ENCODE data around the gene PANX2. TPM values are rescaled to one million over a fixed set of nuclear protein-coding genes. Genes with fewer than 3 reads are reported as not detected.

PANX2 gene
- total and polyA plus RNA-seq, 2 of the 4 experiments (the other 2 are of a cell fraction), result 0.18 to 1.7 TPM

DNA sequence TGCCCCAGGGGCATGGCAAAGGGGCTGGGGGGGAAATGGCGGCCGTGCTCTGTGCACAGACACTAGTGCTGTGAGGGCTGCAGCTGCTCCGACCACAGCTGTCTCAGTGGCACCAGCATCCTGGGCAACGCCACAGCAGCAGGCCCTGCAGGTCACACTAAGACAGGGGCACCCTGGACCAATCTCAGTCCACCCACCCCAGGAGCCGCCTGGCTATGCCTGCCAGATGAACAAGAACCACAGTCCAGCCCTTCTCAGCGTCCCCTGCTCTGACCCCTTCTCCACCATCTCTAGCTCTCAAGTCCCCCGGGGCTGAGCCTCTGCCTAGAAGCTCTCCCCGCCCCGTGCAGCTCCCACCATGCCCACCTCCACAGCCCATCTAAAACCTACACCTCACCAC is 57.8 kb downstream of the PANX2 start:
- H4K5ac ChIP-seq (ENCODE audit: low read depth, low read length), result no peak overlapping the region
- no peak overlapping the region for H3K56ac ChIP-seq (ENCODE audit: extremely low read depth, insufficient read depth, low read length)
- WGBS, 2 experiments (ENCODE audit: extremely low coverage in 2 of 2, insufficient read length in 1 of 2), result 97% methylated on average over 6 of the region's 9 CpGs; no CpG with 5 or more reads in 1 of the 2 experiments
- no peak for ATAC-seq (ENCODE audit: low read depth)
- H3K27me3 ChIP-seq (ENCODE audit: control insufficient read depth, insufficient read depth, low read length), result no peaks in the 10 kb centered on the region
- no peak for DNase-seq
- no peak overlapping the region for H2BK20ac ChIP-seq (ENCODE audit: low read depth, low read length)
- peaks cover under 1% of the 10 kb centered on the region; the same call in 1 of the 2 replicates for H4K20me1 ChIP-seq (ENCODE audit: insufficient read depth, low read length)
- no peak overlapping the region for H3K4ac ChIP-seq (ENCODE audit: low read depth, low read length)
- ChIA-PET POLR2A (ENCODE audit: unreplicated experiment) (no interaction called here), CTCF (interaction anchor here (1.6 kb wide), 1 partner anchor 12 kb away, joined by 4 read pairs; no protein-coding TSS in a partner anchor)
- H3K79me1 ChIP-seq (ENCODE audit: low read depth in 1 of 2, low read length in 2 of 2), result peaks cover 0 to 19% of the 10 kb centered on the region in 2 experiments; a peak in 2 of 4 replicates
- H3K9me1 ChIP-seq (ENCODE audit: insufficient read depth, low read length), result no peaks in the 10 kb centered on the region
- in situ Hi-C loops (cut with MboI; ENCODE audit: low sequenced_read_pairs), result no loop called here
- intact Hi-C loops (cut with micrococcal nuclease), result no loop called here
- H3K14ac ChIP-seq (replicated peaks; ENCODE audit: low read depth, low read length), result no peak overlapping the region
- no peak overlapping the region for H4K91ac ChIP-seq (ENCODE audit: insufficient read depth, low read depth, low read length)
- no peak for TF ChIP-seq MAZ (IDR thresholded peaks at IDR 0.05; ENCODE audit: borderline replicate concordance, low read depth, low read length)
- TF ChIP-seq FOS (IDR thresholded peaks at IDR 0.05; ENCODE audit: low read depth, low read length), result no peak
- TF ChIP-seq MXI1 (IDR thresholded peaks at IDR 0.05; ENCODE audit: borderline replicate concordance, low read depth, low read length), result no peak
- TF ChIP-seq, protein P1, sequence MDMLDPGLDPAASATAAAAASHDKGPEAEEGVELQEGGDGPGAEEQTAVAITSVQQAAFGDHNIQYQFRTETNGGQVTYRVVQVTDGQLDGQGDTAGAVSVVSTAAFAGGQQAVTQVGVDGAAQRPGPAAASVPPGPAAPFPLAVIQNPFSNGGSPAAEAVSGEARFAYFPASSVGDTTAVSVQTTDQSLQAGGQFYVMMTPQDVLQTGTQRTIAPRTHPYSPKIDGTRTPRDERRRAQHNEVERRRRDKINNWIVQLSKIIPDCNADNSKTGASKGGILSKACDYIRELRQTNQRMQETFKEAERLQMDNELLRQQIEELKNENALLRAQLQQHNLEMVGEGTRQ (IDR thresholded peaks at IDR 0.05; ENCODE audit: low read depth, low read length), result no peak
- TF ChIP-seq RFX5 (IDR thresholded peaks at IDR 0.05; ENCODE audit: low read depth, low read length), result no peak
- TF ChIP-seq BHLHE40 (IDR thresholded peaks at IDR 0.05; ENCODE audit: low read depth, low read length), result no peak
- TF ChIP-seq, protein P2, sequence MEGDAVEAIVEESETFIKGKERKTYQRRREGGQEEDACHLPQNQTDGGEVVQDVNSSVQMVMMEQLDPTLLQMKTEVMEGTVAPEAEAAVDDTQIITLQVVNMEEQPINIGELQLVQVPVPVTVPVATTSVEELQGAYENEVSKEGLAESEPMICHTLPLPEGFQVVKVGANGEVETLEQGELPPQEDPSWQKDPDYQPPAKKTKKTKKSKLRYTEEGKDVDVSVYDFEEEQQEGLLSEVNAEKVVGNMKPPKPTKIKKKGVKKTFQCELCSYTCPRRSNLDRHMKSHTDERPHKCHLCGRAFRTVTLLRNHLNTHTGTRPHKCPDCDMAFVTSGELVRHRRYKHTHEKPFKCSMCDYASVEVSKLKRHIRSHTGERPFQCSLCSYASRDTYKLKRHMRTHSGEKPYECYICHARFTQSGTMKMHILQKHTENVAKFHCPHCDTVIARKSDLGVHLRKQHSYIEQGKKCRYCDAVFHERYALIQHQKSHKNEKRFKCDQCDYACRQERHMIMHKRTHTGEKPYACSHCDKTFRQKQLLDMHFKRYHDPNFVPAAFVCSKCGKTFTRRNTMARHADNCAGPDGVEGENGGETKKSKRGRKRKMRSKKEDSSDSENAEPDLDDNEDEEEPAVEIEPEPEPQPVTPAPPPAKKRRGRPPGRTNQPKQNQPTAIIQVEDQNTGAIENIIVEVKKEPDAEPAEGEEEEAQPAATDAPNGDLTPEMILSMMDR (conservative IDR thresholded peaks at IDR 0.05; ENCODE audit: low read depth, low read length), result no peak
- TF ChIP-seq CHD1 (IDR thresholded peaks at IDR 0.05; ENCODE audit: low read depth, low read length), result no peak
- no peak for TF ChIP-seq NFE2L2 (IDR thresholded peaks at IDR 0.05; ENCODE audit: low read depth, low read length)
- TF ChIP-seq SMC3 (IDR thresholded peaks at IDR 0.05; ENCODE audit: low read depth, low read length), result no peak
- no peak for TF ChIP-seq POLR2A (IDR thresholded peaks at IDR 0.05; ENCODE audit: low read depth, low read length)
- TF ChIP-seq MAFK (IDR thresholded peaks at IDR 0.05; ENCODE audit: low read depth, low read length), result no peak
- TF ChIP-seq, protein P3, sequence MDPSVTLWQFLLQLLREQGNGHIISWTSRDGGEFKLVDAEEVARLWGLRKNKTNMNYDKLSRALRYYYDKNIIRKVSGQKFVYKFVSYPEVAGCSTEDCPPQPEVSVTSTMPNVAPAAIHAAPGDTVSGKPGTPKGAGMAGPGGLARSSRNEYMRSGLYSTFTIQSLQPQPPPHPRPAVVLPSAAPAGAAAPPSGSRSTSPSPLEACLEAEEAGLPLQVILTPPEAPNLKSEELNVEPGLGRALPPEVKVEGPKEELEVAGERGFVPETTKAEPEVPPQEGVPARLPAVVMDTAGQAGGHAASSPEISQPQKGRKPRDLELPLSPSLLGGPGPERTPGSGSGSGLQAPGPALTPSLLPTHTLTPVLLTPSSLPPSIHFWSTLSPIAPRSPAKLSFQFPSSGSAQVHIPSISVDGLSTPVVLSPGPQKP (IDR thresholded peaks at IDR 0.05; ENCODE audit: borderline replicate concordance, low read depth, low read length), result no peak
- no peak for TF ChIP-seq RAD21 (IDR thresholded peaks at IDR 0.05; ENCODE audit: low read length)
- TF ChIP-seq RCOR1 (IDR thresholded peaks at IDR 0.05; ENCODE audit: insufficient replicate concordance, low read length), result no peak
- TF ChIP-seq CEBPB (IDR thresholded peaks at IDR 0.05; ENCODE audit: low read depth, low read length), result no peak
- no peak overlapping the region for H3K23ac ChIP-seq (ENCODE audit: low read depth, low read length)
- H3K9me3 ChIP-seq (ENCODE audit: control insufficient read depth, insufficient read depth, low read length), result no peaks in the 10 kb centered on the region
- H2BK5ac ChIP-seq (ENCODE audit: low read depth, low read length, poor library complexity, severe bottlenecking), result no peak overlapping the region
- no peak overlapping the region for H4K8ac ChIP-seq (ENCODE audit: low read depth in 2 of 2, low read length in 2 of 2)
- no peak overlapping the region for H3K9ac ChIP-seq (ENCODE audit: low read depth, low read length)
- H2AK9ac ChIP-seq (replicated peaks; ENCODE audit: low read depth, low read length, poor library complexity), result no peak overlapping the region
- H3K4me3 ChIP-seq (ENCODE audit: insufficient read depth, low read depth, low read length), result no peak overlapping the region
- dilution Hi-C loops (cut with HindIII; ENCODE audit: low sequenced_read_pairs, unreplicated experiment), result no loop called here
- no peaks in the 10 kb centered on the region for H3K4me1 ChIP-seq (ENCODE audit: control insufficient read depth, insufficient read depth, low read length)
- H3K18ac ChIP-seq (ENCODE audit: low read depth, low read length), result no peak overlapping the region
- no peak overlapping the region for H2BK120ac ChIP-seq (ENCODE audit: low read depth, low read length)
- no peak overlapping the region for H3K4me2 ChIP-seq (ENCODE audit: low read depth, low read length)
- no peak overlapping the region for H2BK15ac ChIP-seq (ENCODE audit: low read depth, low read length)
- H3K36me3 ChIP-seq (ENCODE audit: control insufficient read depth, insufficient read depth, low read length), result peaks cover 52% of the 10 kb centered on the region
- H2AFZ ChIP-seq (replicated peaks; ENCODE audit: low read length, poor library complexity), result no peak overlapping the region
- BruUV-seq (replicated peaks), result no TSS peak
- H2AK5ac ChIP-seq (ENCODE audit: low read depth, low read length), result no peak overlapping the region
- no peak overlapping the region for H3K27ac ChIP-seq (ENCODE audit: insufficient read depth, low read length)

All from IMR-90 (cell line).